Right kidney (tissue), 1 donor: ENCODE data around the gene GTF2F1.
A peak's percentile ranks its signal among the peaks of the same experiment; 100 is the strongest.
"Not testable (repeated sequence)": the region's sequence is repeated elsewhere in the genome, so short reads cannot be mapped to it uniquely, and the experiment has no call there.

ENCODE experiments used
- DNase-seq: peaks from one replicate; pipeline ENCODE4 v3.0.0-alpha.2; 2016

Gene GTF2F1

GRCh38 chr19:6387372-6387771 lies 5.6 kb downstream of the GTF2F1 start:
- DNase-seq: no peak

DNA sequence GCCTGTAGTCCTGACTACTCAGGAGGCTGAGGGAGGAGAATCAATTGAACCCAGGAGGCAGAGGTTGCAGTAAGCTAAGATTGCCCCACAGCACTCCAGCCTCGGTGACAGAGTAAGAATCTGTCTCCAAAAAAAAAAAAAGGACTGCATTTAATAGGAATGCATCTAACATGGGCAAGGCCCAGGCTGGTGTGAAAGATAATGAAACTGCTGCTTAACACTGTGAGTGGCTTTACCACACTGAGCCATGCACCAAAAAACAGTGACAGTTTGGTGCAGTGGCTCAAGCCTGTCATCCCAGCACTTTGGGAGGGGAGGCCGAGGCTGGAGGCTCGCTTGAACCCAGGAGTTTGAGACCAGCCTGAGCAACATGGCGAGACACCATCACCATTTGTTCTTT lies 8.6 kb downstream of the GTF2F1 start:
- DNase-seq: no peak

- DNase-seq: no peak
These were observed 9.8 kb downstream of the GTF2F1 start for GRCh38 chr19:6383188-6383587.

DNA sequence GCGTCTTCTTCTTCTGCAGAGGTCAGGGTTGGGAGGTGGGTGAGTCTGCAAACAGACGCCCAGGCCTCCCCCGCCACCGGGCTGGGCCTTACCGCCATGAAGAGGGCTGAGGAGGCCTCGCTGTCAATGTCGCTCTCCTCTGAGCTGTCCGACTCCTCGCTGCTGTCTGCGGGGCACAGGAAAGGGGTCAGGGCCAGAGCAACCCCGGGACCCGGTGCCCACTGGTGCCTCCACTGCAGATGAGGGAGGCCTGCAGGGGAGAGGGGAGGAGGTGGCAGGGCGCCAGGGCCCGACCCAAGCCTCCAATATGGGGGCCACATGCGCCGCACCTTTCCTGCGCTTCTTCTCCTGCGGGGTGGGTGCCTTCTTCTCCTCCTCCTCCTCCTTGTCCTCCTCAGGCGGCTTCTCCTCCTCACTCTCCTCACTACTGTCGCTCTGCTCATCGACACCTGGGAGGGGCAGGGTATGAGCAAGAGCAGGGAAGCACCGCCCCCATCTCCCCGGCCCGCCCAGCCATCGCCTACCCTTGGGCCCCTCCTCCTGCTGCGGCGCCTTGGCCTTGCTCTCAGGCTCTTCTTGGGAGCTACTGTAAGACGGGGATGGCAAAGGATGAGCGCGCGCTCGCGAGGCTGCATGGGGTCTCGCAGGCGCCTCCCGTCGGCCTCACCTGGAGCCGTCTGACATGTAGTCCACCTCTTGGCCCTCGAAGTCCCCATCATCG lies 11.8 kb downstream of the GTF2F1 start:
- DNase-seq: no peak

GRCh38 chr19:6379744-6380143 lies 13.2 kb downstream of the GTF2F1 start:
- no peak for DNase-seq

- DNase-seq: no peak
These were observed 14.5 kb downstream of the GTF2F1 start for GRCh38 chr19:6378486-6378885.

- DNase-seq: no peak
These were observed 14.9 kb downstream of the GTF2F1 start for GRCh38 chr19:6378041-6378440.

DNA sequence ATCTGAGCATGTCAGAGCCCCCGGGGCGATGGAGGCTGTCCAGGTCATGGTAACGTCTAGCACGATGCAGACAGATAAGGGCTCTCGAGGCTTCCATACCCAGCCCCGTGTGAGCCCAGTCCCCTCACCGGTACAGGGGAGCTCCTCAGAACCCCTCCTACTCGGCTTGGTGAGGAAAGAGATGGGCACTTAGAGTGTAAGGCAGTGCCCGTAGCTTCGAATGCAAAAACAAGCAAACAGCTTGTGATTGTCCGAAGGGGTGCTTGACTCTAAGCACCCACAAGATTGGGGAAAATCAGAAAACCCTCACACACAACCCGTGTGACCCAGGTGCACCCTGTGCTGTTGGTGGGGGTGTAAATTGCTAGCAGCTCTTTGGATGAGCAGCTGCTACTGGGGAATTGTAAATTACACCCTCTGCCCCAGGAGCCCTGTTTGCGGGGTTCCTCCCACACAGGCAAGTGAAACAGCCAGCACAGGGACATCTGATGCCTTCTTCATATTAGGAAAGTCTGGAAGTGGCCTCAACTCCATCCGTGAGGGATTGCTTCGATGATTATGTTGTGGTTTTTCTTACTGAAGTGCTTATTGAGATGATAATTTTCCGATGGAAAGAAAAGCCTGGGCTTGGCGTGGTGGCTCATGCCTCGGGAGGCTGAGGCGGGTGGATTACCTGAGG lies 16.3 kb downstream of the GTF2F1 start:
- no peak for DNase-seq

GRCh38 chr19:6375411-6376010 lies 17.5 kb downstream of the GTF2F1 start, which contains the start of gene PSPN:
Gene PSPN, minus strand, starts transcription at chr19:6375933. Its CDS starts 84 bp downstream, at chr19:6375849.
- no peak for DNase-seq

DNA sequence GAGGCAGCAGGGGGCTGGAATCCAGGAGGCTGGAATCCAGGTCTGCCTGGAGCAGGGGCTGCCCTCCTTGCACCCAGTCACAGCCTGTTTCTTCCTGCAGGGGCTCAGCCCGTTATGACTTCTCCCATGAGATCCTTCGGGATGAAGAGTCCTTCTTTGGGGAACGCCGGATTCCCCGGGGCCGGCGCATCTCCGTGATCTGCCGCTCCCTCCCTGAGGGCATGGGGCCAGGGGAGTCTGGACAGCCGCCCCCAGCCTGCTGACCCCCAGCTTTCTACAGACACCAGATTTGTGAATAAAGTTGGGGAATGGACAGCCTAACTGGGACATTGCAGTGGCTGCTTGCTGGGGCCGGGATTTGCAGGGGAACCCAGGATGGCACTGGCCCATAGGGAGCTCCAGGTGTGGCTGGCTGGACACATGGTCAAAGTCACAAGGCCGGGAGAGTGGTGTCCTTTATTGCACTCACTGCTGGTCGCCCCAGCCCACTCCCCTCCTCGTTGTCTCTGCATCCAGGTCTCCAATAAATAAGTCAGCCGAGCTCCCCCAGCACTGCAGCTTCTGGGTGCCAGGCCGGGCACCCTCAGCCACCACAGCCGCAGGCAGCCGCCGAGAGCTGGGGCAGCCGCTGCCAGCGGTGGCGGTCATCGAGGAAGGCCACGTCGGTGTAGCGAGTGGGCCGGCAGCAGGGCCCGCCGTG lies 18.1 kb downstream of the GTF2F1 start:
- DNase-seq: no peak

DNA sequence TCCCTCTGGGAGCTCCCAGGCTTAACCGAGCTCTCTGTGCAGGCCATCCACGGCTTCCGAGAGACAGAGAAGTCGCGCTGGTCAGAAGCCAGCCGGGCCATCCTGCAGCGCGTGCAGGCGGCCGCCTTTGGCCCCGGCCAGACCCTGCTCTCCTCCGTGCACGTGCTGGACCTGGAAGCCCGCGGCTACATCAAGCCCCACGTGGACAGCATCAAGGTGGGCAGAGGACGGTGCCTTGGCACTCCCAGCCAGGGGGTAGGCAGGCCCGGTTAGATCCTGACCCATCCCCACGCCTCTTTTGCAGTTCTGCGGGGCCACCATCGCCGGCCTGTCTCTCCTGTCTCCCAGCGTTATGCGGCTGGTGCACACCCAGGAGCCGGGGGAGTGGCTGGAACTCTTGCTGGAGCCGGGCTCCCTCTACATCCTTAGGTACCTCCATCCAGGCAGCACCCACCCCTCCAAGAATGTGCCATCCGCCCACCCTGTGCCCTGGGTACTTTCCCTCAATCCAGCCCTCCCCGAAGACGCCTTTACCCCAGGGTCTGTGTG lies 18.7 kb downstream of the GTF2F1 start:
- no peak for DNase-seq

GRCh38 chr19:6373813-6374108 lies 19.2 kb downstream of the GTF2F1 start:
- DNase-seq: no peak

DNA sequence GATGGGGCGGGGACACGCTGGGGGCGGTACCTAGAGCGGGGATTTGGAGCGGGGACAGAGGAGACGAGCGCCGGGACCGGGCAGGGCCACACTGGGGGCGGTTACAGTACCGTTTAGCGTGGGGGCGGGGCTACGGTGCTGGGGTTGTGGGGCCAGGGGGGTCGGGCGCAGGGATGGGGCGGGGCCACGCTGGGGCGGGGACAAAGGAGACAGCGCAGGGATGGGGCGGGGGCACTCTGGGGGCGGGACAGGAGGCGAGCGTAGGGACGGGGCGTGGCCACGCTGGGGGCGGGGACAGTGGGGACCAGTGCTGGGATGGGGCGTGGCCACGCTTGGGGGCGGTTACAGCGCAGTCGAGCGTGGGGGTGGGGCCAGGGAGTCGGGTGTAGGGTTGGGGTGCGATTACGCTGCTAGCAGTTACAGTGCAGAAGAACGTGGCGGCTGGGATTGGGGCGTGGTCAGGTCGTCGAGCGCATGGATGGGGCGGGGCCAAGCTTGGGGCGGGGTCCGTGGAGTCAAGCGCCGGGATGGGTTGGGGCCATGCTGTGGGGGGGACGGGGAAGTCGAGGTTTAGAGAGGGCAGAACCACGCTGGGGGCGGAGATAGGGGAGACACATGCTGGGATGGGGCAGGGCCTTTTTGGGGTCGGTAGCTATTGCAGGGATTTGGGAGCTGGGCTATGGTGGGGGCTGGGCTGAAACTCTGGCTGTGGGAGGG lies 19.7 kb downstream of the GTF2F1 start:
- peak; percentile 45 for DNase-seq

DNA sequence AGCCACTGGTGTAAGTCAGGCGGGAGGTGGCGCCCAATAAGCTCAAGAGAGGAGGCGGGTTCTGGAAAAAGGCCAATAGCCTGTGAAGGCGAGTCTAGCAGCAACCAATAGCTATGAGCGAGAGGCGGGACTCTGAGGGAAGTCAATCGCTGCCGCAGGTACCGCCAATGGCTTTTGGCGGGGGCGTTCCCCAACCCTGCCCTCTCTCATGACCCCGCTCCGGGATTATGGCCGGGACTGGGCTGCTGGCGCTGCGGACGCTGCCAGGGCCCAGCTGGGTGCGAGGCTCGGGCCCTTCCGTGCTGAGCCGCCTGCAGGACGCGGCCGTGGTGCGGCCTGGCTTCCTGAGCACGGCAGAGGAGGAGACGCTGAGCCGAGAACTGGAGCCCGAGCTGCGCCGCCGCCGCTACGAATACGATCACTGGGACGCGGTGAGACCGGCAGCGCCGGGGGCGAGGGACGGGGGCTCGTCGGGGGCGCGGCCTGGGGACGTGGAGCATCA lies 20.3 kb downstream of the GTF2F1 start, which contains the start of gene ALKBH7:
ALKBH7 (plus strand) TSS at position 201 of the 502 bp plus-strand sequence; CDS start at position 228, 27 bp downstream.
- DNase-seq: peak; percentile 99

- no peak for DNase-seq
These were observed 28.6 kb downstream of the GTF2F1 start for GRCh38 chr19:6364353-6364752.

DNA sequence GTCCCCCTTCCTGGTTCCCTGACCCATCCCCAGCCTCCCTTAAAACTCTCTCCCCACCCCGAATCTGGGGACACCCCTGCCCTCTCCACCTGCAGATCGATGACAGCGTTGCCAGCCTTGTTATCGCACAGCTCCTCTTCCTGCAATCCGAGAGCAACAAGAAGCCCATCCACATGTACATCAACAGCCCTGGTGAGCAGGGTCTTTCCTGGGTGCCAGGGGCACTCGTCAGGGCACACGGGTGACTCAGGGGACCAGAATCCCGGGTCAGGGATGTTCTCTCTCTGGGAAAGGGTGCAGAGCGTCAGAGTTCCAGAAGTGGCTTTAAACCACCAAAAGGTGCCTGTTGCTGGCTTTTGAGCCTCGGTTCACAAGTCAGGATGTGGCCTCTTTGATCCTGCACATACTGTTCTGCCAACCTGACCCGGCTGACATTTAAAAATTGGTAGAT lies 30.6 kb downstream of the GTF2F1 start:
- DNase-seq: no peak

GRCh38 chr19:6362027-6362350 lies 31.0 kb downstream of the GTF2F1 start:
- no peak for DNase-seq

DNA sequence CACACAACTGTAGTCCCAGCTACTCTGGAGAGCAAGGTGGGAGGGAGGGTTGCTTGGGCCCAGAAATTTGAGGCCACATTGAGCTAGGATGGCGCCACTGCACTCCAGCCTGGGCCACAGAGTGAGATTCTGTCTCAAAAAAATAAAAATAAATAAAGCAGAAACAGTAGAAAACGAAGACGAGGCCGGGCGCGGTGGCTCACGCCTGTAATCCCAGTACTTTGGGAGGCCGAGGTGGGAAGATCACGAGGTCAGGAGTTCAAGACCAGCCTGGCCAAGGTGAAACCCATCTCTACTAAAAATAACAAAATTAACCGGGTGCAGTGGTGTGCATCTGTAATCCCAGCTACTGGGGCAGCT lies 32.1 kb downstream of the GTF2F1 start:
- not testable (repeated sequence) for DNase-seq

DNA sequence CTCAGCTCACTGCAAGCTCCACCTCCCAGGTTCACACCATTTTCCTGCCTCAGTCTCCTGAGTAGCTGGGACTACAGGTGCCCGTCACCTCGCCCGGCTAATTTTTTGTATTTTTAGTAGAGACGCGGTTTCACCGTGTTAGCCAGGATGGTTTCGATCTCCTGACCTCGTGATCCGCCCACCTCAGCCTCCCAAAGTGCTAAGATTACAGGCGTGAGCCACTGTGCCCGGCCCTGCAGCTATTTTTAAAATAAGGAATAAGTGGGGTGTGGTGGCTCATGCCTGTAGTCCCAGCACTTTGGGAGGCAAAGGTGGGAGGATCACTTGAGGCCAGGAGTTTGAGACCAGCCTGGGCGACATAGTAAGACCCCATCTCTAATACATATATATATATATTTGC lies 32.5 kb downstream of the GTF2F1 start:
- not testable (repeated sequence) for DNase-seq

GRCh38 chr19:6359568-6360341 lies 33.2 kb downstream of the GTF2F1 start:
- no peak for DNase-seq

DNA sequence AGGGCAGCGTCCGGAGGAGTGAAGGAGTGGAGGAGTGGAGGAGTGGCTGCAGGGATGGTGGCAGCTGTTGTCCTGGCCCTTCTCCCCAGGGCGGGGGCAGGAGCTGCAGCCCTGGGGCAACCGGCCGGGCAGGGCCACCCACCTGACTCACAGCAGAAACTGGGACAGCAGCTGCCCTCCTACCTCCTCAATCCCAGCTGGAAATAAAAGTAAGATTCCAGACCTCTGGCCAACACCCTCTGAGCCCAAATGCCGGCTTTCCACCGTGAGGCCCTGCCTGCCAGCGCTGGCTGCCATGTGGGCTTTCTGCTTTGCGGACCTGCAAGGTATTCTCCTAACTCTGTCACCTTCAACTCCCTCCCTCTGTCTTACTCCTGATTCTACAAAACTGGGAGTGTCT lies 35.0 kb downstream of the GTF2F1 start:
- peak; percentile 55 for DNase-seq
